Vagina (tissue), 2 donors: ENCODE measurements around the gene TGFB1. TPM values are rescaled to one million over a fixed set of nuclear protein-coding genes. Genes with fewer than 3 reads are reported as not detected.
A peak's percentile ranks its signal among the peaks of the same experiment; 100 is the strongest.
"Not testable (repeated sequence)": the region's sequence is repeated elsewhere in the genome, so short reads cannot be mapped to it uniquely, and the experiment has no call there.

Experiments
- DNase-seq, 2 donors: peaks; one replicate each; pipeline ENCODE4 v3.0.0-alpha.2; 2017; ENCODE audit errors: extremely low spot score in 2 of 2
- H3K27ac ChIP-seq: fragments of 200-600 bp; sonication (generic); one replicate; pipeline ENCODE4 v1.5.1; 2019
- H3K27me3 ChIP-seq: fragments of 200-600 bp; sonication (generic); one replicate; pipeline ENCODE4 v1.5.1; 2019
- H3K36me3 ChIP-seq, 2 donors: fragments of 200-600 bp; sonication (generic); one replicate each; pipeline ENCODE4 v1.5.1; 2017 to 2019
- H3K4me1 ChIP-seq: fragments of 200-600 bp; sonication (generic); one replicate; pipeline ENCODE4 v1.5.1; 2019
- H3K4me3 ChIP-seq, 2 donors: fragments of 200-600 bp; sonication (generic); 1 replicate in 1 of 2; 2 replicates in 1 of 2; pipeline ENCODE4 v1.5.1; 2016 to 2019
- H3K9me3 ChIP-seq: fragments of 200-600 bp; sonication (generic); one replicate; pipeline ENCODE4 v1.5.1; 2019
- POLR2A ChIP-seq, 2 donors: fragments of 450-650 bp; IDR thresholded peaks; one replicate each; pipeline ENCODE4 v1.6.1; 2017; ENCODE audit warnings: antibody characterized with exemption in 2 of 2, mild to moderate bottlenecking in 2 of 2, moderate library complexity in 2 of 2
- POLR2AphosphoS5 ChIP-seq, 2 donors: sonication (generic); formaldehyde crosslinking; IDR thresholded peaks; one replicate each; pipeline ENCODE4 v1.9.0; 2017; ENCODE audit warnings: antibody characterized with exemption in 2 of 2, mild to moderate bottlenecking in 2 of 2, low read depth in 1 of 2; ENCODE audit not compliant: insufficient read depth in 1 of 2
- intact Hi-C: fragments of 100-400 bp; cut with DNase I; formaldehyde crosslinking; loops from one replicate; pipeline ENCODE4 v1.15.1; 2023
- total RNA-seq: library from RNA; depleted of rRNA; stranded (reverse); fragments of >200 nt; gene quantifications from one replicate; pipeline ENCODE4 v1.2.3, GENCODE V29; 2016
- TF ChIP-seq, protein P1 (sequence below), 3 experiments: fragments of 450-650 bp in 2 of 3; fragments of 200-600 bp in 1 of 3; sonication (generic) in 1 of 3; IDR thresholded peaks; one replicate each; pipeline ENCODE4 v1.5.1; 2017 to 2019; ENCODE audit warnings: antibody characterized with exemption in 3 of 3, mild to moderate bottlenecking in 2 of 3, moderate library complexity in 2 of 3

Gene TGFB1
- total RNA-seq, 1 donor from 2014 or later, result 53.3 TPM

DNA sequence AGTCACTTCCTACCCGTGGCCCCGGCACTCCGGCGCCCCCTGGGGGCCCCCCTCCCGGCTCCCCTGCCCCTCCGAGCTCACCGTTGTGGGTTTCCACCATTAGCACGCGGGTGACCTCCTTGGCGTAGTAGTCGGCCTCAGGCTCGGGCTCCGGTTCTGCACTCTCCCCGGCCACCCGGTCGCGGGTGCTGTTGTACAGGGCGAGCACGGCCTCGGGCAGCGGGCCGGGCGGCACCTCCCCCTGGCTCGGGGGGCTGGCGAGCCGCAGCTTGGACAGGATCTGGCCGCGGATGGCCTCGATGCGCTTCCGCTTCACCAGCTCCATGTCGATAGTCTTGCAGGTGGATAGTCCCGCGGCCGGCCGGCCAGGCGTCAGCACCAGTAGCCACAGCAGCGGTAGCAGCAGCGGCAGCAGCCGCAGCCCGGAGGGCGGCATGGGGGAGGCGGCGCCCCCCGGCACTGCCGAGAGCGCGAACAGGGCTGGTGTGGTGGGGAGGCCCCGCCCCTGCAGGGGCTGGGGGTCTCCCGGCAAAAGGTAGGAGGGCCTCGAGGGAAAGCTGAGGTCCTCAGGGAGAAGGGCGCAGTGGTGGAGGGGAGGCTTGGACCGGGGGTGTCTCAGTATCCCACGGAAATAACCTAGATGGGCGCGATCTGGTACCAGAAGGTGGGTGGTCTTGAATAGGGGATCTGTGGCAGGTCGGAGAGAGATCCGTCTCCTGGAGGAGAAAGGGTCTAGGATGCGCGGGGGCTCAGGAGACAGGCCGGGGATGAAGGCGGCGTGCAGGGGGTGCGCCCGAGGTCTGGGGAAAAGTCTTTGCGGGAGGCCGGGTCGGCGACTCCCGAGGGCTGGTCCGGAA lies 885 bp downstream of the TGFB1 start:
- intact Hi-C loops, result loop anchor here (5.0 kb wide), 1 partner anchor 36 kb away; no protein-coding TSS in a partner anchor
- TF ChIP-seq POLR2AphosphoS5 (IDR thresholded peaks at IDR 0.05; ENCODE audit: insufficient read depth in 1 of 2, low read depth in 1 of 2), result peak in 1 of 2 donors; percentile 44
- no peak for TF ChIP-seq POLR2A (IDR thresholded peaks at IDR 0.05)
- TF ChIP-seq, protein P1, sequence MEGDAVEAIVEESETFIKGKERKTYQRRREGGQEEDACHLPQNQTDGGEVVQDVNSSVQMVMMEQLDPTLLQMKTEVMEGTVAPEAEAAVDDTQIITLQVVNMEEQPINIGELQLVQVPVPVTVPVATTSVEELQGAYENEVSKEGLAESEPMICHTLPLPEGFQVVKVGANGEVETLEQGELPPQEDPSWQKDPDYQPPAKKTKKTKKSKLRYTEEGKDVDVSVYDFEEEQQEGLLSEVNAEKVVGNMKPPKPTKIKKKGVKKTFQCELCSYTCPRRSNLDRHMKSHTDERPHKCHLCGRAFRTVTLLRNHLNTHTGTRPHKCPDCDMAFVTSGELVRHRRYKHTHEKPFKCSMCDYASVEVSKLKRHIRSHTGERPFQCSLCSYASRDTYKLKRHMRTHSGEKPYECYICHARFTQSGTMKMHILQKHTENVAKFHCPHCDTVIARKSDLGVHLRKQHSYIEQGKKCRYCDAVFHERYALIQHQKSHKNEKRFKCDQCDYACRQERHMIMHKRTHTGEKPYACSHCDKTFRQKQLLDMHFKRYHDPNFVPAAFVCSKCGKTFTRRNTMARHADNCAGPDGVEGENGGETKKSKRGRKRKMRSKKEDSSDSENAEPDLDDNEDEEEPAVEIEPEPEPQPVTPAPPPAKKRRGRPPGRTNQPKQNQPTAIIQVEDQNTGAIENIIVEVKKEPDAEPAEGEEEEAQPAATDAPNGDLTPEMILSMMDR (IDR thresholded peaks at IDR 0.05), result peak in 2 of 3 experiments; percentile 31 to 44

DNA sequence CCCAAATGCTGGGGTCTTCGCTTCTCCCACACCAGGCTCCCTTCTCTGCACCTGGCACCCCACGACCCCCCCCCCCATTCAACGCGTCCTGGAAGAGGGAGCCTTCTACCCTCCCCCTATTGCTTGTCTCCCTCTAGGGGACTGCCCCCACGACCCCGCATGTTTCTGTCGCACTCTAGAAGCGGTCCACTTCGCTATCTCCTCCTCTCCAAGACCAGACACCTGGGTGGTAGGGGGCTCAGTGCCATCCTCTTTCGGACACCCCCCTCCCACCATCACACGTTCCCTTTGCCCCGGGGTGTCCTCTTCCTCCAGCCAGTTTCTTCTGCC lies 1.5 kb downstream of the TGFB1 start:
- intact Hi-C loops, result loop anchor here (5.0 kb wide), 1 partner anchor 35 kb away; no protein-coding TSS in a partner anchor
- Histone ChIP-seq H3K27ac (peak overlapping the region; percentile 95), H3K36me3 (peaks cover 0 to 10% of the 10 kb centered on the region in 2 donors), H3K27me3 (no peaks in the 10 kb centered on the region), H3K4me3 (peak overlapping the region; percentile 61 to 80), H3K9me3 (no peaks in the 10 kb centered on the region), H3K4me1 (peaks cover 35% of the 10 kb centered on the region)
- TF ChIP-seq POLR2A (IDR thresholded peaks at IDR 0.05) (no peak), POLR2AphosphoS5 (IDR thresholded peaks at IDR 0.05; ENCODE audit: insufficient read depth in 1 of 2, low read depth in 1 of 2) (no peak)
- TF ChIP-seq, protein P1 (IDR thresholded peaks at IDR 0.05), result no peak
- no peak for DNase-seq

More for the DNA sequence above, 885 bp downstream of the TGFB1 start:
- DNase-seq, result no peak
- H3K4me1 ChIP-seq, result peaks cover 35% of the 10 kb centered on the region
- peak overlapping the region; percentile 95 for H3K27ac ChIP-seq
- H3K36me3 ChIP-seq, result peaks cover 0 to 4% of the 10 kb centered on the region in 2 donors
- H3K4me3 ChIP-seq, result peak overlapping the region; percentile 61 to 80
- H3K27me3 ChIP-seq, result no peaks in the 10 kb centered on the region
- no peaks in the 10 kb centered on the region for H3K9me3 ChIP-seq

DNA sequence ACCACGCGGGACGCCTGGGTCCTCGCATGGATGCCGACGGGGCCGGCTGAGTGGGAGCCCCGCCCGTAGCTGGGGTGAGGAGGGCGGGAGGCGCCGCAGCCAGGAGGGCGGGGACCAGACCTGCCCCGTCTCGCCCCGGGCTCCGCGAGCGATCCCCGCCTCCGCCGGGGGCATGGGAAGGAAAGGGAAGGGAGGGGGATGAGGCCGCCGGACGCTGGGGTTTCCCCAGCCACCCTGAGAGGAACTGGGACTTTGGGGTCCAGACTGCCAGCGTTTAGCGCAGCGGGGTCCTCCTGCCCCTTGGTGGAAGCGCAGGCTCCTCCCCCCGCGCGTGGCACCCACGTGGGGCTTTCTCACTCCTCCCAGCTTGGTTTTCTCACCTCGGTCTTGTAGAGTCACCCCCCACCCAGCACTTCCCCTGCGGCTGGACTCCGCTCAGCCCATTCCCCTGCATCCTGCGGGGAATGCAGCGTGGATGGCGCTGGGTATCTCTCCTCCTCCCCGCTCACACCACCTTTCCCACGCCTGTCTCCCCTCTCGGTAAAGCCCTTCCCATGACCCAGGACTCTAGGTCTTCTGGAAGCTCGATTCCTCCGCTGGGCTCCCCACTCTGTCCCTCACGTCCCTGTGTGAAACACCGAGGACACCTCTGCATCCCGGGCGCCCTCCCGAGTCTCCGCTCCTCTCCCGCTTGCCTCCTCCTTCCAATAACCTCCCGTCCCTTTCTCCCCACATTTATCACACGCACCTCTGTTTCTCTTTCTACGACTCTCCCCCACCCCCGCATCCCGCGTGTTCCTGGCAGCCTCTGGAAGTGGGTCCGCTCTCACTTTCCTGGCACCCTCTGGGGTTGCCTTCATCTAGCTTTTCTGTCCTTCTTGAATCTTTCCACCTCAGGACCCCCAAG lies 2.1 kb downstream of the TGFB1 start:
- Histone ChIP-seq H3K36me3 (peaks cover 0 to 17% of the 10 kb centered on the region in 2 donors), H3K4me3 (peak overlapping the region; percentile 61 to 80), H3K27ac (peak overlapping the region; percentile 95), H3K27me3 (no peaks in the 10 kb centered on the region), H3K4me1 (peaks cover 35% of the 10 kb centered on the region), H3K9me3 (no peaks in the 10 kb centered on the region)
- TF ChIP-seq POLR2A (IDR thresholded peaks at IDR 0.05) (peak in 1 of 2 donors; percentile 25), POLR2AphosphoS5 (IDR thresholded peaks at IDR 0.05; ENCODE audit: insufficient read depth in 1 of 2, low read depth in 1 of 2) (peak; percentile 54 to 80)
- TF ChIP-seq, protein P1 (IDR thresholded peaks at IDR 0.05), result no peak
- intact Hi-C loops, result loop anchor here (5.0 kb wide), 1 partner anchor 34 kb away; no protein-coding TSS in a partner anchor
- no peak for DNase-seq

DNA sequence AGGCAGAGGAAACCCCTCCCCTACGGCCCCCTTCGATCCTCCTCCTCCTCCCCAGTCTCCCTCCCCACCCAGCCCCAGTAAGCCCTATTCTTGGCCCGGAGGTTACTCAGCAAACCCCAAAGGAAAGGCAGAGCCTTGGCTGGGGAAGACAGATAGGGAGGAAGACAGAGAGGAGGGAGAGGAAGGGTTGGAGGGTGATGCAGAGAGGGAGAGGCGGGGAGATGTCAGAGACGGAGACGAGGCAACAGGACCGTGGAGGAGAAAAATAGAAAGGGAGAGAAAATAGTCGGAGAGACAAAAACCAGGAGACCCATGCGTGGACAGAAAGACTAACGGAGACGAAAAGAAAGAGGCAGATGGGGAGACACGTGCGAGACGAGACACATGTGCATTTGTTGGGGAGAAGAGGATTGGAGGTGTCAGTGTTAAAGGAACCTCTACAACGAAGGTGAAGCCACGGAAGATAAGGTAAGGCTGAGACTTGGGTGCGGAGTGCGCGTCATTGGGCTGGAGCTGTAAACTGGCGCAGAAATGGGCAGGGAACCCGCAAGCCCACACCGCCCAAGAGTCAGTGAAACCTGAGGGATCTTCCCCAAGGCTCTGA lies 2.9 kb downstream of the TGFB1 start:
- Histone ChIP-seq H3K9me3 (no peaks in the 10 kb centered on the region), H3K27ac (peak overlapping the region; percentile 95), H3K36me3 (peaks cover 0 to 24% of the 10 kb centered on the region in 2 donors), H3K27me3 (no peaks in the 10 kb centered on the region), H3K4me3 (peak overlapping the region; percentile 61 to 80), H3K4me1 (peaks cover 35% of the 10 kb centered on the region)
- TF ChIP-seq POLR2A (IDR thresholded peaks at IDR 0.05) (no peak), POLR2AphosphoS5 (IDR thresholded peaks at IDR 0.05; ENCODE audit: insufficient read depth in 1 of 2, low read depth in 1 of 2) (no peak)
- TF ChIP-seq, protein P1 (IDR thresholded peaks at IDR 0.05), result no peak
- DNase-seq, result no peak
- intact Hi-C loops, result loop anchor here (5.0 kb wide), 1 partner anchor 34 kb away; no protein-coding TSS in a partner anchor

DNA sequence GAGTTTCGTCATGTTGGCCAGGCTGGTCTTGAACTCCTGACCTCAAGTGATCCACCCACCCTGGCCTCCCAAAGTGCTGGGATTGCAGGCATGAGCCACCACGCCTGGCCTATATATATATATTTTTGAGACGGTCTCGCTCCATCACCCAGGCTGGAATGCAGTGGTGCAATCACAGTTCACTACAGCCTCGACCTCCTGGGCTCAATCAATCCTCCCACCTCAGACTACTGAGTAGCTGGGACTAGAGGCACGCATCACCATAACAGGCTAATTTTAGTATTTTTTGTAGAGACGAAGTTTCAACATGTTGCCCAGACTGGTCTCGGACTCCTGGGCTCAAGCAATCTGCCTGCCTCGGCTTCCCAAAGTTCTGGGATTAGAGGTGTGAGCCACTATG lies 6.8 kb downstream of the TGFB1 start:
- H3K27me3 ChIP-seq, H3K9me3 ChIP-seq, H3K4me3 ChIP-seq, intact Hi-C loops, DNase-seq, H3K27ac ChIP-seq: not testable (repeated sequence)
- Histone ChIP-seq H3K4me1 (peaks cover 24% of the 10 kb centered on the region), H3K36me3 (peaks cover 0 to 54% of the 10 kb centered on the region in 2 donors)
